B cell (primary cell): ENCODE data around the gene OR8K1.

Experiments used
- EZH2 ChIP-seq: IDR thresholded peaks from 2 replicates; pipeline ENCODE4 v1.6.1; 2012; ENCODE audit warnings: borderline replicate concordance, low read depth, mild to moderate bottlenecking, moderate library complexity, low read length; ENCODE audit not compliant: insufficient read depth, poor library complexity, severe bottlenecking
- TF ChIP-seq, protein P1 (sequence below): fragments of 200-600 bp; IDR thresholded peaks from one replicate; pipeline ENCODE4 v1.8.0; 2022; ENCODE audit warnings: antibody characterized with exemption, mild to moderate bottlenecking

DNA sequence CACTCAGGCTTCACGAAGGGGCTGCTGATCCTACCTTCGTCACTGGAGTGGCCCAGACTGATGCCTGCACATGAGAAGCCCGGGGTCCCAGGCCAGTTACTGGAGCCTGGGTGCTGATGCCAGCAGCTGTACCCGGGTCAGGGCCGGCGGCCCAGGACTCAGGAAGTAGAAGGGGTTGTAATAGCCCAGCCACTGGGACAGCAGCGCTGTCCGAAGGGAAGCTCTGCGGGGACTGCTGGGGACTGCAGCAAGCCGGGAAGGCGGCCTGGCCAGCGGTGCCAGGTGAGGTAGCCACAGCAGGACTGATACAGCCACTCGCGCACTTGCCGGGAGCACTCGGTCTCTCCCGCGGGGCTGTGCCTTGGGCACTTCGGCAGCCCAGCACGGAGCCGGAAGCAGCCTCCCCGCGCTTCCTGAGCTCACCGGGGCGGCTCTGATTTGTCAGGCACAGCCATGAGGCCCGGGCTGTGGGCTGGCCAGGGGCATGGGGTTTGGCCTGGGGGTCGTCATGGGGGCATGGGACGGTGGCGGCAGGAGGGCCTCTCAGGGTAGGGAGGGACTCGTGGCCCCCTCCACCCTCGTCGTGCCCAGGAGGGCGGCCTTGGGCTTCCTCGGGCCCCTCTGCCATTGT lies 13.9 kb upstream of the OR8K1 start:
- no peak for TF ChIP-seq EZH2
- TF ChIP-seq, protein P1, sequence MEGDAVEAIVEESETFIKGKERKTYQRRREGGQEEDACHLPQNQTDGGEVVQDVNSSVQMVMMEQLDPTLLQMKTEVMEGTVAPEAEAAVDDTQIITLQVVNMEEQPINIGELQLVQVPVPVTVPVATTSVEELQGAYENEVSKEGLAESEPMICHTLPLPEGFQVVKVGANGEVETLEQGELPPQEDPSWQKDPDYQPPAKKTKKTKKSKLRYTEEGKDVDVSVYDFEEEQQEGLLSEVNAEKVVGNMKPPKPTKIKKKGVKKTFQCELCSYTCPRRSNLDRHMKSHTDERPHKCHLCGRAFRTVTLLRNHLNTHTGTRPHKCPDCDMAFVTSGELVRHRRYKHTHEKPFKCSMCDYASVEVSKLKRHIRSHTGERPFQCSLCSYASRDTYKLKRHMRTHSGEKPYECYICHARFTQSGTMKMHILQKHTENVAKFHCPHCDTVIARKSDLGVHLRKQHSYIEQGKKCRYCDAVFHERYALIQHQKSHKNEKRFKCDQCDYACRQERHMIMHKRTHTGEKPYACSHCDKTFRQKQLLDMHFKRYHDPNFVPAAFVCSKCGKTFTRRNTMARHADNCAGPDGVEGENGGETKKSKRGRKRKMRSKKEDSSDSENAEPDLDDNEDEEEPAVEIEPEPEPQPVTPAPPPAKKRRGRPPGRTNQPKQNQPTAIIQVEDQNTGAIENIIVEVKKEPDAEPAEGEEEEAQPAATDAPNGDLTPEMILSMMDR, result no peak
